HepG2 (cell line): ENCODE measurements around the gene FBXO41. TPM values are rescaled to one million over a fixed set of nuclear protein-coding genes. Genes with fewer than 3 reads are reported as not detected.
A peak's percentile ranks its signal among the peaks of the same experiment; 100 is the strongest.

Experiments
- ARID4A ChIP-seq: sonication (generic); formaldehyde crosslinking; IDR thresholded peaks from 2 replicates; pipeline ENCODE4 v1.5.0; 2020; ENCODE audit warnings: mild to moderate bottlenecking, missing genetic modification reagents, borderline replicate concordance
- ARNT ChIP-seq: fragments of 450-650 bp; IDR thresholded peaks from 2 replicates; pipeline ENCODE4 v1.6.1; 2017
- JARID2 ChIP-seq: sonication (generic); formaldehyde crosslinking; IDR thresholded peaks from 2 replicates; pipeline ENCODE4 v1.8.1; 2023; ENCODE audit warnings: missing genetic modification reagents, inconsistent platforms; ENCODE audit not compliant: insufficient replicate concordance
- RERE ChIP-seq: IDR thresholded peaks from 2 replicates; pipeline ENCODE4 v1.6.1; 2016; ENCODE audit warnings: low read depth, missing genetic modification reagents, missing compliant biosample characterization
- TBL1XR1 ChIP-seq: fragments of 150-350 bp; IDR thresholded peaks from 2 replicates; pipeline ENCODE4 v1.6.1; 2014; ENCODE audit warnings: borderline replicate concordance, low read length; ENCODE audit not compliant: partially characterized antibody
- TEAD3 ChIP-seq: optimal IDR thresholded peaks from 2 replicates; pipeline ENCODE3; 2016; ENCODE audit warnings: borderline replicate concordance
- TRIM24 ChIP-seq: sonication (generic); formaldehyde crosslinking; IDR thresholded peaks from 2 replicates; pipeline ENCODE4 v1.8.0; 2022; ENCODE audit warnings: mild to moderate bottlenecking, missing genetic modification reagents
- ZBTB10 ChIP-seq: sonication (generic); formaldehyde crosslinking; IDR thresholded peaks from 2 replicates; pipeline ENCODE4 v1.4.0; 2020; ENCODE audit warnings: missing genetic modification reagents, borderline replicate concordance
- ZBTB3 ChIP-seq: sonication (generic); formaldehyde crosslinking; IDR thresholded peaks from 2 replicates; pipeline ENCODE4 v1.4.0; 2020; ENCODE audit warnings: low read depth, mild to moderate bottlenecking, moderate library complexity, missing genetic modification reagents, borderline replicate concordance
- ZNF263 ChIP-seq: sonication (generic); formaldehyde crosslinking; IDR thresholded peaks from 2 replicates; pipeline ENCODE4 v1.4.0; 2020; ENCODE audit warnings: missing genetic modification reagents
- polyA plus RNA-seq, 8 experiments: library from polyadenylated mRNA; depleted of rRNA in 3 of 8; stranded (reverse) in 7 of 8; unstranded in 1 of 8; fragments of >200 nt; fragmentation: Illumina TruSeq in 4 of 8; extraction: Trizol in 4 of 8; gene quantifications; 2 replicates each; pipeline versions ENCODE4 v1.2.1 to v1.2.3, GENCODE V29; 2011 to 2016; ENCODE audit warnings: low read depth in 4 of 8, missing spikeins in 1 of 8, mixed read lengths in 1 of 8; ENCODE audit not compliant: insufficient read depth in 1 of 8
- total RNA-seq, 5 experiments: library from RNA; depleted of rRNA; stranded (reverse); fragments of >200 nt; fragmentation: Illumina TruSeq; extraction: Trizol; gene quantifications; 2 replicates each; pipeline ENCODE4 v1.2.3, GENCODE V29; 2016; ENCODE audit warnings: low read depth in 1 of 5

The FBXO41 gene
- total and polyA plus RNA-seq, 2 of the 13 experiments (the other 11 are each of a cell fraction or from before 2014, with no cell fraction given): 4.2 to 10.3 TPM

- TF ChIP-seq JARID2 (CRISPR knock-in tag) (no peak), TRIM24 (CRISPR knock-in tag) (no peak), TBL1XR1 (no peak), RERE (no peak), ZBTB3 (CRISPR knock-in tag) (no peak), ARNT (no peak), ZNF263 (CRISPR knock-in tag) (no peak), TEAD3 (peak; percentile 45), ARID4A (CRISPR knock-in tag) (peak; percentile 61), ZBTB10 (no peak)
Observed at GRCh38 chr2:73283545-73284295, 558 bp downstream of the FBXO41 start (continued).
